ENCODE measurements around the gene DRC3.
A peak's percentile ranks its signal among the peaks of the same experiment; 100 is the strongest.
"Not testable (repeated sequence)": the region's sequence is repeated elsewhere in the genome, so short reads cannot be mapped to it uniquely, and the experiment has no call there.

DRC3 gene

DNA sequence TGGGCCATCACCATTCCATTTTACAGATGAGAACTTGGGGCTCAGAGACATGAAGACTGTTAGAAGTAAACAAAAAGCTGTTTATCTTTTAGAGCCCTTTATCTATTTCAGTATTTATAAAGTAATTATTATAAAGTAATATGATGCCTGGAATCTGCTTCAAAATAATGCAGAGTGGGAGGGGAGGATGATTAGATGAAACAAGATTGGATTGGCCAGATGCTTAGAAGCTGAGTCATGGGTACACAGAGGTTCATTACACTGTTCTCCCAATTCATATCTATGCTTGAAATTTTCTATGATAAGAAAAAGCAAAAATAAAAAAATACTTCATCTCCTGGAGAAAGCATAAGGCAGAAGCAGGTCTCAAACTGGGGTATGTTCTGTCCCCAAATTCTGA lies 29.8 kb upstream of the DRC3 start:
- DNase-seq, result no peak

DNA sequence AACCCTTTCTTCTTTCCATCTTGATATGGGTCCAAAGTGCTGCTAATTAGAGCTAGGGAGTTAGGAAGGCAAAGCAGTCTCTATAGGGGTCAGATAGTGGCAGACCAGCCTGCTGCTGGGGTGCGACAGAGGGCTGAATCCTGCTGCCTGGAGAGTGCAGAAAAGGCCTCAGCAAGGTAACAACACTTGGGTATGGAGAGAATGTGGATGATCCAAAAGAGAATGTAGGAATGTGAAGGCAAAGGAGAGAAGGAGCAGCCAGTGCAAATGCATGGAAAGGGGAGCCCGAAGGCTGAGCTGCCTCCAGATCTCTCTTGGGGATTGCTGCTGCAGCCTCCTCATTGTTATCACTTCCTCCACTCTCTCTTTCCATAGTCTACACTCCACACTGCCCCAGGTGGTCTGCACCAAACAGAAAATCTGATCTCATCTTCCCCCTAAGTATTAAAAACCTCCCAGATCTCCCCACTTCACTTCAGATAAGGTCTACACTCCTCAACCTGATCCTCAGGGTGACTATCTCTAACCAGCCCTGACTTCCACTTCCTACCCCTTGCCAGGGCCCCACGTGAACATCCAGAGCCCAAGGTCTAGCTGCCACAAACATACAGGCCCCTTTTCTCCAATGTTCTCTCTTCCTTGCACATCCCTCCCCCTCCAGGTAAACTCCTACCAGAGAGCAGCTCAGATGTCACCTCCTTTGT lies 29.2 kb upstream of the DRC3 start:
- DNase-seq, result no peak

DNA sequence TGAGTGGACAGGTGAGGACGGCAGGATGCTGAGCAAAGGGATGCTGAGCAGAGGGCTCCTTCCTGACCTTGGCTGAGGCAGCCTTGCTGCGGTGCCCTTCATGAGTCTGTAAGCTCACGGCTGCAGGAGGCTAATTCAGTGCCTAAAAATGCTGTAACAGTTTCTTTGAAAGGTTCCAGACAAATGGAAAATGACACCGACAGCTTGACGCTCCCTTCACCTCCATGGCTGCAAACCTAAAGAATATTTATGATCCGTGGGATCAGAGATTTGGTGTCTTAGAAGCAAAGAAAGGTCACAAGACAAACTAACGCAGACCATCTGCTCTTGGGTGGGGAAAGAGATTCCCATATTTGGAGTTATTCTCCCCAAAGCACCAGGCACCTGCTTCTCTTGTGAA lies 28.4 kb upstream of the DRC3 start:
- no peak for DNase-seq

DNA sequence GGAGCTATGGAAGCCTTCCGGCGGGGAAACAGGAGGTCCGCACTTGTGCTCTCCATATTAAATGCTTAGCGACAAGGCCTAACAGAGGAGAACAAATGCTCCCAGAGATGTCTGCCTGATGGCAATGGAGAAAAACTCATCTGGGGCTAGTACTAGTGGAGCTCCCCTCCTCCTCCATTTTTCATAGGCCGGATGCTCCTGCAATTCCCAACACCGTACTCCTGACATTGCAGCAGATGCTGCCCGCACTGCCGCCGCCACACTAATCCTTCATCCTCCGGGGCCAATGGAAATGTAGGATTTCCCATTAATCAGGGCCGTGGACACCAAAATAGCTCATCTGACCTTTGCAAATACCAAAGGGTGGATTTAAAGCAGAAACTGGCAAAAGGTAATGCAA lies 27.9 kb upstream of the DRC3 start:
- no peak for DNase-seq

DNA sequence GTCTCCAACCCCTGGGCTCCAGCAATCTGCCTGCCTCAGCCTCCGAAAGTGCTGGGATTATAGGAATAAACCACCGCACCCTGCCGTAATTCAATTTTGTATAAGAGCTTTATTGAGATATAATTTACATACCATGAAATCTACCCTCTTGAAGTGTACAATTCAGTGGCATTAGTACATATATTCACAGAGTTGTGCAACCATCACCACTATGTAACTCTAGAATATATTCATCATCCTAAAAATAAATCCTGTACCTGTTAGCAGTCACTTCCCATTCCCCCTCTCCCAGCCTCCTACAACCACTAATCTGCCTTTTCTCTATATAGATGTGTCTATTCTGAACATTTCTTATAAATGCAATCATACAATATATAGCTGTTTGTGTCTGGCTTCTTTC lies 26.6 kb upstream of the DRC3 start:
- no peak for DNase-seq

DNA sequence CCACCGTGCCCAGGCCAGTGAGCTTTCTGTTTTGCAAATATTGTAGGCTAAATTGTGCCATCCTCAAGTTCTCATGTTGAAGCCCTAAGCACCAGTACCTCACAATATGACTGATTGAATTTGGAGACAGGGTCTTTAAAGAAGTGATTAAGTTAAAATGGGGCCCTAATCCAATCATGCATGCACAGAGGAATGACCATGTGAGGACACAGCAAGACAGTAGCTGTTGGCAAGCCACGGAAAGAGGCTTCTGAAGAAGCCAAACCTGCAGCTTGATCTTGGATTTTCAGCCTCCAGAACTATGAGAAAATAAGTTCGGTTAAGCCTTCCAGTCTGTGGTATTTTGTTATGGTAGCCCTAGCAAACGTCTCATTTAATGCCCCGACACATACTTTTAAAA lies 25.4 kb upstream of the DRC3 start:
- DNase-seq, result no peak

DNA sequence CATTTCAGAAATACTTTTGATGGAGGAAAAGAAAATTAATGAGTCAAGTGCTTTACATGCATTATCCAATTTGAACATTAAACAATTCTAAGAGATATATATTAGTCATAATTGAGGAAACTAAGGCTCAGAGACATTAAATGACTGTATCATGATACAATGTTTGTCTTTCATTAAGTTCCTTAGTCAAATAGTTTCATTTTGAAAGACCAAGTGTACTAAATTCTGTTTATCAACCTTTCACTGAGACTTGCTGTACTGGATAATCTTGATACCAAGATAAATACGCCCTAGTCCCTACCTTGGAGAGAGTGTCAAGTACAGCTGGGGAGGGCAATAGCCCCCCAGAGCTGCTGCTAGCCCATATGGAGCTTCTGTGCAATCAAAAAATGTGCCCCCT lies 24.7 kb upstream of the DRC3 start:
- no peak for DNase-seq

DNA sequence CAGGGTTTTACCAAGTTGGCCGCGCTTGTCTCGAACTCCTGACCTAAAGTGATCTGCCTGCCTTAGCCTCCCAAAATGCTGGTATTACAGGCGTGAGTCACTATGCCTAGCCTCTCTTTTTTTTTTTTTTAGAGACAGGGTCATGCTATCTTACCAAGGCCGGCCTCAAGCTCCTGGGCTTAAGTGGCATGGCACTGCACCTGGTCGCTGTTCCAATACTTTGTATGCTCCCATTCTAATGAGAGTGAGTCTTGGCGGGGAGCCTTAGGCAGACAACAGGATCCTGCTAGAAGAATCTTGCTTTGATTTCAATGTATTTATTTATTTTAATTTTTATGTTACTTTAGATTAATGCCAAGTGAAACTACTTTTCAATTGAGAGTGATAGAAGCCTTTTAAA lies 22.3 kb upstream of the DRC3 start:
- no peak for DNase-seq

DNA sequence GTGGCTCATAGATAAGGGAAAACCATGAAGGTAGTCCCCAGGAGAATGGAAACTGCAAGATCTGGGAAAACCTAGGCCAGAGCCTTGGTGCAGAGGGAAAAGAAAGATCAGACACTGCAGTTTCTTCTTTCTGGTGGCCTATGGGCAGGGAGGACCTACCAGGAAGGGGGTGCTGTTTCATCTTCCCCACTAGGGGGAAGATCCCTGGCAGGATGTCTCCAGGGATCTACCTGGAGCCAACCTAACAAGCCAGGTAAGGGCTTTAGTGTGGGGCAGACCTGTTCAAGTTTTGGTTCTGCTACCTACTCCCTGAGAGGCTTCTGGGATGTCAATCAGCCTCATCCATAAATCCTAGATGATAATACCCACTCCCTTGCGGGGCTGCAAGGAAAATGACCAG lies 21.9 kb upstream of the DRC3 start:
- DNase-seq, result no peak

DNA sequence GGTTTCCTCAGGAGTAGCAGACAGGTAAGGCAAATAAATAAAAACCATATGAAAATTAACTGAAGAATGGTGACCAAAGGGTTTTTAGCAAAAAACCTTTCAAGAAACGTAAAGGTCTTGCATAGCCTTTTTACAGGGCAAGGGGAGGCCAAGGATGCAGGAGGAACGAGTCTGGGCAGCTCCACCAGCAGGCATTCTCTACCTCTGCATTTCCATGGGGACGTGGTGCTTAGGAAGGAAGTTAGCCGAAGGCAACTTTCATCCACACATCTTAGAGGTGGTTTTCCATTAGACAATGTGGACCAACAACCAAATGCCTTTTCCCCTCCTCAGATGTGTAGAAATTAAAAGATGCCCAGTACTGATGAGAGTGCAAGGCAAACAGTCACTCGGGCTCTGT lies 21.1 kb upstream of the DRC3 start:
- no peak for DNase-seq

DNA sequence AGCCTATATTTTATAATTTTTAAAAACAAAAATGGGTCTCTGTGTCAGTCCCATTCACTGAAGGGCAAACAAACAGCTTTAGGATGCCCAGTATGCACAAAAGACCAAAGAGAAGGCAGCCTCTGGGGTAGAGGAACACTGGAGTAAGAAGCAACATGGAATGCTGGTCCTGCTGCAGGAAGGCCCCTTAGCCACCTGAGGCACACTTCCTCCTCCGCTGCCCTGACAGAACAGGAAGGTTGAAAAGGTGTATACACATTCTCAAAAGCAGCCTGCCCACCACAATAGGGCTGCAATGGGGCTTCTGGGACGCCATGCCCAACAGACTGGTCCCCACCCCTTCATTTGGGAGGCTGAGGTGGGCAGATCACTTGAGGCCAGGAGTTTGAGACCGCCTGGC lies 20.0 kb upstream of the DRC3 start:
- DNase-seq, result no peak

DNA sequence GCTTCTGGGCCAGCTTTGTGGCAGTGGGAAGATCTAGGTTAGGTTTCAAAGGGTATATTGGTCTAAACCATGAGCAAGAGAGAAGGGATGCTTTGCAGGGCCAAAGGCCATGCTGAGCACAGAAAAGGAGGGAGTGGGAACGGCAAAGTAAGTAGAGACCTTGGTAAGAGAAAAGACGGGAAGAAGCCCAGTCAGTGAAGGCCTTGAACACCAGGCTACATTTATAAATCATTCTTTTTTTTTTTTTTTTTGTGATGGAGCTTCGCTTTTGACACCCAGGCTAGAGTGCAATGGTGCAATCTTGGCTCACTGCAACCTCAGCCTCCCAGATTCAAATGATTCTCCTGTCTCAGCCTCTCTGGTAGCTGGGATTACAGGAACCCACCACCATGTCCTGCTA lies 18.6 kb upstream of the DRC3 start:
- no peak for DNase-seq

DNA sequence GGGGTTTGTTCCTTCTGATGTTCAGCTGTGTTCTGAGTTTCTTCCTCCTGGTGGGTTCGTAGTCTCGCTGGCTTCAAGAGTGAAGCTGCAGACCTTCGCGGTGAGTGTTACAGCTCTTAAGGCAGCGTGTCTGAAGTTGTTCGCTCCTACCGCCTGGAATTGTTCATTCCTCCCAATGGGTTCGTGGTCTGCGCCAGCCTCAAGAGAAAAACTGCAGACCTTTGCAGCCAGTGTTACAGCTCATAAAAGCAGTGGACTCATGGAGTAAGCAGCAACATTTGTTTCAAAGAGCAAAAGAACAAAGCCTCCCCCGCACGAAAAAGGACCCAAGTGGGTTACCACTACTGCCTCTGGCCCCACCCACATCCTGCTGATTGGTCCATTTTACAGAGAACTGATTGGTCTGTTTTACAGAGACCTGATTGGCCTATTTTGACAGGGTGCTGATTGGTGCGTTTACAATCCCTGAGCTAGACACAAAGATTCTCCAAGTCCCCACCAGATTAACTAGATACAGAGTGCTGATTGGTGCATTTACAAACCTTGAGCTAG lies 16.8 kb upstream of the DRC3 start:
- not testable (repeated sequence) for DNase-seq

DNA sequence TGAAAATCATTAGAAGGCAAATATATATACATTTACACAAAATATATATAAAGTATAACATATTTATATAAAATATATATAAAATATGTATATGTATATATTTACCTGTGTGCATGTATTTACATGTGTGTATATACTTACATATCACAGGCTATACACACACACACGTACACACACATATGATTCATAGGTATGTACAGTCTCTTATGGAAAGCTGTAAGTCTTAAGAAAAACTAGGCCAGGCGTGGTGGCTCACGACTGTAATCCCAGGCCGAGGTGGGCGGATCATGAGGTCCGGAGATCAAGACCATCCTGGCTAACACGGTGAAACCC lies 15.1 kb upstream of the DRC3 start:
- no peak for DNase-seq

DNA sequence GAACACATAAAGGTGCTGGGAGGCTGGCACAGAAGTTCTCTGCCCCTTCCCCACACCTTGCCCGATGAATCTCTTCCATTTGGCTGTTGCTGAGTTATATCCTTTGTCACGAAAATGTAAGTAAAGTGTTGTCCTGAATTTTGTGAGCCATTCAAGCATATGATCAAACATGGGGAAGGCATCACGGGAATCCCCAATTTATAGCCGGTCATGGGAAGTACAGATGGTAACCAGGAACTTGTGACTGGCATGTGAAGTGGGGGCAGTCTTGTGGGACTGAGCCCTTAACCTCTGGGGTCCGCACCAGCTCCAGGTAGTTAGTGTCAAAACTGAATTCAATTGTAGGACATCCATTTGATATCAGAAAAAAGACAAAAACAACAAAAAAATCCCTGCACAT lies 13.7 kb upstream of the DRC3 start:
- DNase-seq, result peak; percentile 53 to 79

DNA sequence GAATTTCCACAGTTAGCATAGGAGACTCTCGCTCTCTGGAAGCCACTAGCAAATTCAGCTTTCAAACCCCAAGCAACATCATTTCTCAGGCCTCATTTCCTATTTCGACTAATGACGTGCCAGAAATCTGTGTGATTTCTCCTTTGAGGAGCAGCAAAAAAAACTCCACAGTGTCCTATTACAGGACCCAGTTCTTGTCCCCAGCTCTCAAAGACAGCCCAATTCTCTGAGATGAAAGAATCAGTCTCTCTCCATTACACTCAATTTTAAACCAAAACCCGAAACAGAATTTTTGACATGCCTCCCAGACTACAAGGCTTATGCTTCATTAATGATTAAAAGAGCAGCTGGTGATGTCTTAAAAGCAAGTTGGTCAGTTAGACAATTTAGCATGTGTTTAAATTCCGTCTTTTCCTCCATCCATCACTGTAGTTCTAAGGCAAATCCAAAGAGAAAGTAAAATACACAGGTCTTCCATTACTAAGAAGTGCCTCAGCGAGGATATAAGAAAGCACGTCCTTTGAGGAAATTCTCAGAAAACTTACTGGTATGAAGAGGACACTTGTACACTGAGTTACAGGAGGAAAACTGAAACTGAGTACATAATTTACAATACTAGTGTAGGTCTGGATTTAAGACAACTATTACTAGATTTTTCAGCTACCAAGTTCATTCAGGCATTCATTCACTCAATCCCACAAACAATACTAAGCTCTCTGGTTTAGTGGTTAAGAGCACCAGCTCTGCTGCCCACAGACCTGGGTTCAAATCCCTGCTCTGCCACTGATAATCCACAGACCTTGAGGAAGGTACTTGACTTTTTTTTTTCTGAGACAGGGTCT lies 12.9 kb upstream of the DRC3 start:
- DNase-seq, result peak; percentile 36 to 39

DNA sequence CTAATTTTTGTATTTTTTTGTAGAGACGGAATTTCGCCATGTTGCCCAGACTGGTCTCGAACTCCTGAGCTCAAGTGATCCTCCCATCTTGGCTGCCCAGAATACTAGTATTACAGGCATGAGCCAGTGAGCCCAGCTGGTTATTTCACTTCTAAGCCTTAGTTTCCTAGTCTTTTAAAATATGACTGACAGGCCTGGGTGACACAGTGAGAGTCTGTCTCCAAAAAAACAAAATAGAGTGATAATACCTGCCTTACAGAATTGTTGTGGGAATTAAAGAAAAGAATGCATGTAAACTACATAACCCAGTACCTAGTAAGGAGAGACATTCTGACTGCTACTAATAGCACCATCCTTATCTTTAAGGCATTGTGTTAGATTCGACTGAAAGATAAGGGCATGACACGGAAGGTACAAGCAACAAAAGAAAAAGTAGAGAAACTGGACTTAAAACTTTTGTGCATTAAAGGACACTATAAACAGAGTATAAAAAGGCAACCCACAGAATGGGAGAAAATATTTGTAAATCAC lies 12.1 kb upstream of the DRC3 start:
- DNase-seq, result no peak

DNA sequence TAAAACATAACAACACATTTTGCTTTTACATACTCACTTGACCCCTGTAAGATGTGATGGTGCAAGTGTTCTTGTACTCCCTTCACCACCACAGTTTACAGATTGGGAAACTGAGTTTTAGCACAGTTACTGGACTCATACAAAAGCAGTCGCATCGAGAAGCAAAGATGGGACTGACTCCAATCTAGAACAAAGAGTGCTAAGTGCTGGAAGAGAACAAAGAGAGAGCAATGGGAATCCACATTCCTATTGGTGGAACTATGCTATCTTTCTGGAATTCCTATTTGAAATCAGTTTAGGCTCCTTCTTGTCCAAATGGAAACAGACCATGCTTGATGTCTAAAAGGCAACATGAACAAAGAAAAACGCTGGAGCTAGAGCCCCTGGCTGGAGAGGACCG lies 9.6 kb upstream of the DRC3 start:
- DNase-seq, result no peak

DNA sequence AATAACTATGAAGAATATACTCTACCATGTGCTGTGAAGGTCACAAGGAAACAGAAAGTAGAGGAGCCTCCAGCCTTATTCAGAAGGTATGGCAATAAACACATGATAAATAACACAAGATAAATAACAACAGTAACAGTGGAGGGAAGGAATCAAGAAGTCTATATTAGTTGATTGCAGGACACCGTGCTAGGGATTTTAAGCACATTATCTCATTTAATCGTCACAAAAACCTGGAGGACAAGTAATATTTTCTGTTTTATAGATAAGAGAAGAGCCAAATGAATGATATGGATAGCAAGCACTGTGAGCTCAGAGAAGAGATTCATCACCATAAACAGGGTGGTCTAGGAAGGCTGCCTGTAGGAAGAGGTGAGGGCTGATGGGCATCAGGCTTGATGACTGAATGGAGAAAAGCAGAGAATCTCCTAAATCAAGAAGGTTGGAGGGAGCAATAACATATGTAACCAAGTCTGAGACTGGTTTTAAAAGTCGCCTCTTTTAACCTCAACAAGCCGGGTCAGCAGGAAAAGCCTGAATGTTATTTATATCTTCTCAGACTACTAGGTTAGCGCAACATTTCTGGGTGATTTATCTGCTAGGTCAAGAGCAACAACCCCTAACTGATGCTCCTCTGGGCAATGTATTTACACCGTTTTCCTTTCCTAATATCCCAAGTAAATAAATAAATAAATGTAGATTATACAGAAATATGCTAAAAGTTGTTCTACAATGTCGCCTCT lies 8.8 kb upstream of the DRC3 start:
- DNase-seq, result no peak

DNA sequence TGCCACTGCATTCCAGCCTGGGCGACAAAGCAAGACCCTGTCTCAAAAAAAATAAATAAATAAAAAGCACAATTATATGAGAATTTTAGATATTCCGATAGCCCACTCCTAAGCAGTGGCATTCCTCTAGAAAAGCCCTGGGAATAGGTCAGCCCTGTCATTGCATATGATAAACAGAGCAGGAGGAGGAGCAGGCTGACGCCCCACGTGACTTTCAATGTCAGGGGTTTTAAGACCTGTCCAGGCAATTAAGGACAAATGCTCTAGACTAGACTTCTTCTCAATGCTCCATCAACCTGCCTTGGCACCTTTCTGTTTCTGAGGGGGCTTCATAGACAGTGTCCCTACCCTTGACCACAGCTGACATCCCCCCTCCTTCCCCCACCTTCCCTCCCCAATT lies 8.0 kb upstream of the DRC3 start:
- no peak for DNase-seq

DNA sequence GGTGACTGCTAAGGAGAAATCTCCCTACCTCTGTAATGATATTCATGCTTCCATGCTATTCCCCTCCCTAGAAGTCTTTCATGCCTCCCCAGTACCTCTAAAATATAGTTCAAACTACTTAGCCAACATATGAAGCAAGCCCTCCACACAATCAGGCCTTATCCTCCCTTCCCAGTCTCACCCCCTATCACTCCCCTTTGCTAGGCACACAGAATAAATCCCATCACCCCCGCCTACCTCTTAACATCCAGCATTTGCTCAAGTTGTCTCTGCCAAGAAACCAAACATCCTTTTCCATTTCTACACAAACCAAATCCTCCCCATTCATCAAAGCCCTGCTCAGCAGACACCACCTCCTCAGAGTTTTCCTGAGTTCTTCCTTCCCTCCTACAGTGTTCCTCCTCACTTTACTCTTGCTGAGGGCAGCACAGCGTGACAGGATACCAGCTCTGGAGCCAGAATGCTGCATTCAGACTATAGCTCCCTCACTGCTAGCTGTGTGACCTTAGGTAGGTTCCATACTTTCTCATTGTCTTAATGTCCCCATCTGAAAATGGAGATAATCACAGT lies 7.4 kb upstream of the DRC3 start:
- DNase-seq, result no peak

DNA sequence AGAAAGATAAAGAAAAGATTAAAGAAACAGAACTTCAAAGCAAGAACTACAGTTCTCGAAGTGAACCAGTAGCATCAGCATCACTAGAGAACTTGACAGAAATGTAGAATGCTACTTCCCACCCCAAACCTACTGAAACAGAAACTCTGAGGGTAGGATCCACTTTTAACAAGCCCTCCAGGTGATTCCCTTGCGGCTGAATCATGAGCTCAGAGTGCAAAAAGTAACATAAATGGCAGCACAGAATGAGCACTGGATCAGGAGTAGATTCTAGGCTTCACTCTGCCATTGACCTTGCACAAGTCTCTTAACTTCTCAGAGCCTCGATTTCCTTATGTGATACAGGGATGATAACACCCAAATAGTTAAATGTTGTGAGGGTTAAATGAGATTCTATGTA lies 6.3 kb upstream of the DRC3 start:
- no peak for DNase-seq
